GM19025 (cell line): ENCODE data around the gene APOB.

ENCODE experiments used
- ATAC-seq: cut with Tn5 transposase; IDR thresholded peaks from one replicate; pipeline ENCODE4 v1.9.1; 2021; ENCODE audit warnings: mild to moderate bottlenecking, low read depth, moderate library complexity; ENCODE audit not compliant: unreplicated experiment

The APOB gene

GRCh38 chr2:21007129-21008013 is 36.5 kb downstream of the APOB start:
- ATAC-seq = no peak

- ATAC-seq = no peak
Measured at GRCh38 chr2:21006423-21007128, 37.3 kb downstream of the APOB start.

DNA sequence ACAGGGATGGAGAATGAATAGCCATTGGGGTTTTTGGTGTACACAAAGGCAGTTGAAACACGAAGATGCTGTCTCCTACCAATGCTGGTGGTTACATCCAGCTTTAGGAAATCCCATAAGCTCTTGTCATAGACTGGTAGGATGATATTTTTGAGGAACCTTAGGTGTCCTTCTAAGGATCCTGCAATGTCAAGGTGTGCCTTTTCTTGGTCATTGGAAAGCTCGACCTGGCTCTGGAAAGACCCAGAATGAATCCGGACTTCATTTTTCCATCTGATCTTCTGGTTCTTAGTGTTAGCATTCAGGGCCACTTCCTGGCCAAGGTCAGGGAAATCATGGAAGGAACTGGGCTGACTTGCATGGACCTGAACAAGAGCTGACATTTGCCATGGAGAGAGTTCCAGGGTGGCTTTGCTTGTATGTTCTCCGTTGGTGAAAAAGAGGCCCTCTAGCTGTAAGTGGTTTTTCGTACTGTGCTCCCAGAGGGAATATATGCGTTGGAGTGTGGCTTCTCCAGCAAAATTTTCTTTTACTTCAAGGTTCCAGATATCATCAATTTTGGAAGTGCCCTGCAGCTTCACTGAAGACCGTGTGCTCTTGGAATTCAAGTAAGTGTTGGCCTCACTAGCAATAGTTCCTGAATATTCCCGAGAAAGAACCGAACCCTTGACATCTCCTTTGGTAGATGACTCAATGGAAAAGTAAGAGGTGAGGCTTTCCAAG is 38.0 kb downstream of the APOB start:
- ATAC-seq = no peak

GRCh38 chr2:21005111-21005699 is 38.7 kb downstream of the APOB start:
- ATAC-seq = no peak

DNA sequence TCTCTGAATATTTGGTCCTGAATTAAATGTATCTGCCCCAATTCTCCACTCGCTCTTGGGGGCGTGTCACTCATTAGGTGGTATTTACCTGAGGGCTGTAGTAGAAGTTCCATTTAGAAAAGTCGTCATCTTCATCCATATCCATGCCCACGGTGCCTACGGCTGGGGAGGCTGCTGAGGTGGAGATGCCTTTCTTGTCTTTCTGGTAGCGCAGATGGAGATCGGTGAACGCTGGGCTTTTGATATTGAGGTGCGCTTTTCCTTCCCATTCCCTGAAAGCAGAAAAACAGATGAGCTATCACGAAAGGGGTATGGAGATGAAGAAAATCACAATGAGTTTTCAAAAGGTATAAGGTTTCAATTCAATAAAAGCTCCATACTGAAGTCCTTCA is 39.7 kb downstream of the APOB start:
- ATAC-seq = no peak

DNA sequence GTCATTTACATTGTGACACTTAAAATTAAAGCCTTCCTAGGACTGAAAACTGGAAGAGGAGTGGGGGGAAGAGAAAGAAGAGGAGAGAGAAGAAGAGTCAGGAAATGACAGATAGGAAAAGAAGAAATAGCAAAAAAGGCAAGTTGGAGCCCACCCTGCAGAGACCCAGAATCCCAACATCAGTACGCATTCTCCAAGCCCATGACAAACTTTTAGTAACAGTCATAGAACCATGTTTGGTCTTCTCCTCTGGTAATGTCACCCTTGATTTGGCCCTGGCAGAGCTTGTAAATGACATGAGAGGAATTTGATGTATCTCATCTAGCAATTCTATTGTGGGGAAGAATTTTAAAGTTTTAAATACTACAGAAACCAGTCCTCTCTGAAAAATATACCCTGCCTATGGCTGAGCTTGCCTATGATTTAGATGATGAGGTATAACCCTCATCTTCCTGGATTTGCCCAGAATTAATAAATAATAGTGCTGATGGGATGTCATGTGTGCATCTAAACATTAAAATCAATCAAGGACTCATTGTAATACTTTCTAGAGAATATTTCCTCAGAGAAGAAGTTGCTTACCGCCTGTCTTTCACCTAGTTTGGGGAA is 40.2 kb downstream of the APOB start:
- no peak for ATAC-seq

DNA sequence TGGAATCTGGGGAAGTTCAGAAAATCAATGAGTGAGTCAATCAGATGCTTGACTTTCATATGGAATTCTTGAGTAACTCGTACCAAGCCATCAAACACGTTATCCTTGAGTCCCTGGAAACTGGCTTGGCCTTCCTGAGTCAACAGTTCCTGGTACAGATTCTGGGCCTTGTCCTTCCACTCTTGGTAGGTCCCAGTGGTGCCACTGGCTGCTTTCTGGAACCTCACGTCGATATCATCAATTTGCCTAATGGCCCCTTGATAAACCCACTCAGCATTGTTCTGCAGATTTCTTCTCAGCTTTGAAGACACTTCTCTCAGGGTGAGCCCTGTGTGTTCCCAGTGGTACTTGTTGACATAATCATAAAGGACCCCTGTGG is 41.1 kb downstream of the APOB start:
- no peak for ATAC-seq

GRCh38 chr2:21001988-21002813 is 41.7 kb downstream of the APOB start:
- ATAC-seq = no peak

DNA sequence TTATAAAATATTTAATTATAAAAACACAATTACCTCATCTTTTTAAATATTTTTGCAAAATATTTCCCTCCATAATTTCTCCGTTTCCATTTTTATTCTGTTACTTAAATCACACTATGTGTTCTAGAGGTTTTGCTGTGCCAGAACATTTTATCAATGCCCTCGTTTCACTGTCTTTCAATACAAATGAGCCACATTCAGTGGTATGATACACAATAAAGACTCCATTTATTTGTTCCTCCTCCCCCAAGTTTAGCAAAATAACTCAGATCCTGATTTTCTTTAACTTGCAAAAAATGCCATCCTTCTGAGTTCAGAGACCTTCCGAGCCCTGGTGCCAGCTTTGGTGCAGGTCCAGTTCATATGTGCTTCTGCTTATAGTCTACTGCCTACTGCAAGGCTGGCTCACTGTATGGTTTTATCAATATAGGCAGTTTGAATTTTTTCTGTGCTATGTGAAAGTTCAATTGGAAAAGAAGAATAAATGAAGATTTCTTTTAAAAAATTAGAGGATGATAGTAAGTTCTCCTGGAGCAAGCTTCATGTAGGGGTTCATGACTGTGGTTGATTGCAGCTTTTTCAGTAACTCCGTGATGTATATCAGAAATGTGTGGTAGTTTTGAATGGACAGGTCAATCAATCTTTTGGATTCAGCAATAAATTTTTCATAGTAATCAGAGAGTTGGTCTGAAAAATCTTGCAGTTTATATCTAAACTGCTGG is 42.5 kb downstream of the APOB start:
- no peak for ATAC-seq

DNA sequence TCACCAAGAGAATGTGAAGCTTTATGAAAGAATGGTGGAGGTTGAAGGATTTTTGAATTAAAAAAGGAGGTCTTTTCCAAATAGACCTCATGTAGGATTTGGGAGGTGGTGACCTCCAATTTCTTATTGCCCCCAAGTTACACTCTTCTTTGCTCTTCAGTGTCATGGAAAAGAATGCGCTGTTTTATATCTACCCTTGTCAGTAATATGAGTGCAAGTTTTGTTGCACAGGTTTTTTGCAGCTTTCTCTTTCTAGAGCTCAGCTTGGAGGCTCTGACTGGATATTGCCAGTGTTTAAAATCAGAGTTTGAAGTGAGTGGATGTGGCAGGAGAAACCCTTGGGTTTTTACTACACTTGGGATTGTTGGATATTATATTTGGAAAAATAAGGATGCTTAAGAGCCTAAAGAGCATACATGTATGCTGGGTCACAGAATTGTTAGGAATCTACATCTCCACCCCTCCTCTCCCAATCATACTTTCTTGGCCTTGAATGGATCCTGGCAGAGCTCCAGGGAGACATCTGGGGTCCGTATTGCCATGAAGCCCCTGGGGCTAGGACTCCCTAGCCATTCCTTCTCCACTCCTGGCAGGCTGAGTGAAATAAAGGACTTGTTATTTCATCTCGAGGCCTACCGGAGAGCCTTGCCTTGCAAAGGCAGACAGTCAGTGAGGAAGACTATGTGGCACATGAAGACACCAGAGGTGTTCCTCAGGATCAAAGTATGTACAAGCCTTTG is 43.8 kb downstream of the APOB start:
- ATAC-seq = no peak

DNA sequence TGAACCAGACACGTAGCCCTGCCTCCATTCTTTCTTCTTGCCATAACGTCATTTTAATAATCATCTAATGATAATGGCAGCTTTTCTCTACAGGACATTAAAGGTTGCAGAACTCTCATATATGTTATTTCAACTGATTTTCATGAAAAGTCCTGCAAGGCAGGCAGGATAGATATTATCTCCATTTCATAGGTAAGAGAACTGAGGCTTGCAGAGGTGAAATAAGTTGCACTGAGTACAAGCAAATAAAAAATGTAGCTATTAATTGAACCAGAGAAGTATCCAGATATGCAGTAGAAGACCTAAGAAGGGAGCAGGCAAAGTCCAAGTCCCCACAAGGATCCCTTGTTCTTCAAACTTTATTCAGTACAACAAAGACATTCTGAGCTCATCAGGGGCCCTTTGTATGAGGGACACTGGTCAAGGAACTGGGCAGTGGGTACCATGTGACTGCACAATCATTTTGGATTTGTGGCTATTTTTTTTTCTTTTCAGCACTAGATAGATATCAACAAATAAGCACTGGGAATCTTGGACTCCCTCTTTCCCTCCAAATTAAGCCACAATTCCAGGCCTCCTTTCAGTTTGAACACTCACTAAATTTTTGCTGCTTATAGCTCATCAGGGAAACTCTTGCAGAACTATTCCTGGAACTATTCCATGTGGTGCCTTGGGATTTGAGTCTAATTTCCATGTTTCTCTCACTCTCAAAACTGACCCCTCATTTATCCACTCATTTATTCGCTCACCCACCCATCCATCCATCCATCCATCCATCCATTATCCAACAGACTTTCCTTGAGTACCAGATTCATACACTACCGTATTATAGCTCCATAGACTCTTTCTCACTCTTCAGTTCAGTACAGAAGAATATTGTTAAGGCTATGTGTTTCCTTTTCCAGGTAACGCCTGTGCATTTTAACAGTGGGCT is 44.6 kb downstream of the APOB start:
- no peak for ATAC-seq

GRCh38 chr2:20997953-20998722 is 45.7 kb downstream of the APOB start:
- no peak for ATAC-seq

GRCh38 chr2:20994130-20994529 is 49.7 kb downstream of the APOB start:
- ATAC-seq = no peak

DNA sequence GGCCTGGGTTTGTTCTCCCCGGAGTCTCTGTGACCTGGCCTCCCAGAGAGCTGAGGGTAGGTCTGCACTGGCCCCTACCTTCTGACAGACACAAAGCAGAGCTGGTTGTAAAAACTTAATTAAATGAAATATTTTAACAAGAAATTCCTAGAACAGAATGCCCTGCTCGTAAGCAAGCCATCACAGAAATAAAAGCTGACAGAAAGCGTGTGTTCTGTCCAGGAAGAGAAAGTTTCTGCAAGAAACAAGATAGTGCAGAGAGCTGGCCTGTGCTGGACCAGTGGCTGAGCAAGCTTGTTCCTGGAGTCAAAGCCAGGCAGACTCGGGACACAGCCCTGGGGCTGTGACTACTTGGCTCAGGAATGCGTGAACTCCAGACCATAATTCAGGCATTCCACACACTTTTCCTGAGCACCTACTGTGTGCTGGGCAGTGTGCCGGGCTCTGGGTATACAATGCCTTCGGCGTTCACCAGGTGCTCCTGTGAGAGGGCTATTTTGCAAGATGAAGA is 51.6 kb downstream of the APOB start:
- ATAC-seq = no peak

DNA sequence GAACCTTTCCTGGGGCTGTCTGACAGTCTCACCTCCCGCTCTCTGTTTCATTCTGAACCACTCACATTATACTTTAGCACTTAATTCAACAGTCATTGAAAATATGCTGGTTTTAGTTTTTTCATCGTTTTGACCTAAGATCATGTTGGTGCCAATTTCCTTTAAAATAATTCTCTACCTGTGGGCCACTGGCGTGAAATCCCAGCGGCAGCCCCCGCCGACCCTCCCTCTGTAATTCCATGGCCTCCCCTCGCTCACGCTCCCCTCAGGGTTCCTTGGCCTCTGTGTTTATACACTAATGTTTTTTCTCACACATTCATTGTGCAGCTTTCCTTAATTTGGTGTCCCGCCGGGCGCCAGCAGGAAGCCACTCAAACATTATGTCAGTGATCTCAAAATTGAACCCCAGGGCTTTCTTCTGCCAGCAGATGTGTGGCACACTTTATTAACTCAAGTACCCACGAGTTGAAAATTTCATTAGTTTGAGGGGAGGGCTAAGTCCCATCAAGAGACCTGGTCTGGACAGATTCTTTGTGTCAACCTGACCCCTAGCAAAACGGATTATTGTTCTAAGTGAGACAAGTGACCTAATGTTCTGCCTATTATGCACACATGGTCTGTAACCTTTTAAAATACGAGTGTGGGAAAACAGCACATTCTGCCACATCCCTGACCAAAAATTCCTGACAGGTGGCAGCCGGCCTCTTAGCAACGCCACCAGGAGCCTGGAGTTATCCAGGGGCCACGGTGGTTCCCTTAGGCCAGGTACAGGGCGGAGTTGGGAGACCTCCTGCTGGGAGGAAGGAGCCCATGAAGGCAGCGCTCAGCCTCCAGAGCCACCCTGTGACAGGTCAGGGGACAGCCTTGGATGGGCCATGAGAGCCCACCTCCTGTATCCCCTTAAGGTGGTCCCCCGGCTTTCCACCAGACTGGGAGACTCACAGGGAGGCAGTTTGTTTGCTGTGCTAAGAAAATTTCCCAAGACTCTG is 53.1 kb downstream of the APOB start:
- no peak for ATAC-seq
